Measurements from ENCODE around the gene ARFGEF3.

ARFGEF3 gene

GRCh38 chr6:138374815-138375214 lies 213.1 kb downstream of the ARFGEF3 start:
- H3K36me3 ChIP-seq (ENCODE audit: insufficient read depth, low read length), result no peaks in the 10 kb centered on the region
- no peaks in the 10 kb centered on the region for H3K27me3 ChIP-seq (ENCODE audit: insufficient read depth, low read length)
- no peak overlapping the region for H2AFZ ChIP-seq (ENCODE audit: low read length, unreplicated experiment)
- H3K4me3 ChIP-seq (ENCODE audit: low read depth, low read length), result no peak overlapping the region
- peaks cover 18% of the 10 kb centered on the region for H3K4me1 ChIP-seq (ENCODE audit: control insufficient read depth, insufficient read depth, low read length, unreplicated experiment)
- no peaks in the 10 kb centered on the region for H3K79me2 ChIP-seq (ENCODE audit: control insufficient read depth, insufficient read depth, low read length, unreplicated experiment)
- no peak overlapping the region for H3K27ac ChIP-seq (ENCODE audit: low read depth, low read length)

GRCh38 chr6:138377042-138377441 lies 215.3 kb downstream of the ARFGEF3 start:
- Histone ChIP-seq H3K27ac (ENCODE audit: low read depth, low read length) (no peak overlapping the region), H3K4me1 (ENCODE audit: control insufficient read depth, insufficient read depth, low read length, unreplicated experiment) (peaks cover 8% of the 10 kb centered on the region), H3K4me3 (ENCODE audit: low read depth, low read length) (no peak overlapping the region), H2AFZ (ENCODE audit: low read length, unreplicated experiment) (no peak overlapping the region), H3K27me3 (ENCODE audit: insufficient read depth, low read length) (no peaks in the 10 kb centered on the region), H3K36me3 (ENCODE audit: insufficient read depth, low read length) (no peaks in the 10 kb centered on the region), H3K79me2 (ENCODE audit: control insufficient read depth, insufficient read depth, low read length, unreplicated experiment) (no peaks in the 10 kb centered on the region)

- Histone ChIP-seq H3K4me1 (ENCODE audit: control insufficient read depth, insufficient read depth, low read length, unreplicated experiment) (peaks cover 1% of the 10 kb centered on the region), H3K4me3 (ENCODE audit: low read depth, low read length) (no peak within 1 kb of the TSS), H3K27me3 (ENCODE audit: insufficient read depth, low read length) (no peaks in the 10 kb centered on the region), H3K36me3 (ENCODE audit: insufficient read depth, low read length) (no peaks in the 10 kb centered on the region), H3K79me2 (ENCODE audit: control insufficient read depth, insufficient read depth, low read length, unreplicated experiment) (no peaks in the 10 kb centered on the region), H2AFZ (ENCODE audit: low read length, unreplicated experiment) (no peak within 1 kb of the TSS), H3K27ac (ENCODE audit: low read depth, low read length) (no peak within 1 kb of the TSS)
Measured at GRCh38 chr6:138377844-138378243, 216.1 kb downstream of the ARFGEF3 start, which contains the start of gene SMIM28. SMIM28 (plus strand) TSS chr6:138377905; CDS start chr6:138378073, 168 bp downstream.

GRCh38 chr6:138378463-138378862 lies 216.7 kb downstream of the ARFGEF3 start:
- Histone ChIP-seq H3K4me3 (ENCODE audit: low read depth, low read length) (no peak overlapping the region), H3K4me1 (ENCODE audit: control insufficient read depth, insufficient read depth, low read length, unreplicated experiment) (no peaks in the 10 kb centered on the region), H3K27me3 (ENCODE audit: insufficient read depth, low read length) (no peaks in the 10 kb centered on the region), H3K79me2 (ENCODE audit: control insufficient read depth, insufficient read depth, low read length, unreplicated experiment) (no peaks in the 10 kb centered on the region), H3K27ac (ENCODE audit: low read depth, low read length) (no peak overlapping the region), H3K36me3 (ENCODE audit: insufficient read depth, low read length) (no peaks in the 10 kb centered on the region), H2AFZ (ENCODE audit: low read length, unreplicated experiment) (no peak overlapping the region)

- Histone ChIP-seq H3K36me3 (ENCODE audit: insufficient read depth, low read length) (no peaks in the 10 kb centered on the region), H3K27ac (ENCODE audit: low read depth, low read length) (no peak overlapping the region), H2AFZ (ENCODE audit: low read length, unreplicated experiment) (no peak overlapping the region), H3K27me3 (ENCODE audit: insufficient read depth, low read length) (no peaks in the 10 kb centered on the region; the same call in 1 of the 2 replicates), H3K4me3 (ENCODE audit: low read depth, low read length) (no peak overlapping the region), H3K79me2 (ENCODE audit: control insufficient read depth, insufficient read depth, low read length, unreplicated experiment) (no peaks in the 10 kb centered on the region), H3K4me1 (ENCODE audit: control insufficient read depth, insufficient read depth, low read length, unreplicated experiment) (no peaks in the 10 kb centered on the region)
Measured at GRCh38 chr6:138382498-138383265, 220.9 kb downstream of the ARFGEF3 start.

- H3K36me3 ChIP-seq (ENCODE audit: insufficient read depth, low read length), result no peaks in the 10 kb centered on the region
- no peaks in the 10 kb centered on the region; the same call in 1 of the 2 replicates for H3K27me3 ChIP-seq (ENCODE audit: insufficient read depth, low read length)
- no peak overlapping the region for H3K27ac ChIP-seq (ENCODE audit: low read depth, low read length)
- no peaks in the 10 kb centered on the region for H3K4me1 ChIP-seq (ENCODE audit: control insufficient read depth, insufficient read depth, low read length, unreplicated experiment)
- no peak overlapping the region for H3K4me3 ChIP-seq (ENCODE audit: low read depth, low read length)
- H2AFZ ChIP-seq (ENCODE audit: low read length, unreplicated experiment), result no peak overlapping the region
- no peaks in the 10 kb centered on the region for H3K79me2 ChIP-seq (ENCODE audit: control insufficient read depth, insufficient read depth, low read length, unreplicated experiment)
Measured at GRCh38 chr6:138383776-138384175, 222.0 kb downstream of the ARFGEF3 start.

GRCh38 chr6:138386897-138387296 lies 225.2 kb downstream of the ARFGEF3 start:
- Histone ChIP-seq H3K27ac (ENCODE audit: low read depth, low read length) (no peak overlapping the region), H3K4me1 (ENCODE audit: control insufficient read depth, insufficient read depth, low read length, unreplicated experiment) (no peaks in the 10 kb centered on the region), H2AFZ (ENCODE audit: low read length, unreplicated experiment) (no peak overlapping the region), H3K27me3 (ENCODE audit: insufficient read depth, low read length) (no peaks in the 10 kb centered on the region; the same call in 1 of the 2 replicates), H3K4me3 (ENCODE audit: low read depth, low read length) (no peak overlapping the region), H3K79me2 (ENCODE audit: control insufficient read depth, insufficient read depth, low read length, unreplicated experiment) (no peaks in the 10 kb centered on the region), H3K36me3 (ENCODE audit: insufficient read depth, low read length) (no peaks in the 10 kb centered on the region)

GRCh38 chr6:138387577-138388368 lies 226.0 kb downstream of the ARFGEF3 start:
- Histone ChIP-seq H3K4me1 (ENCODE audit: control insufficient read depth, insufficient read depth, low read length, unreplicated experiment) (no peaks in the 10 kb centered on the region), H3K27ac (ENCODE audit: low read depth, low read length) (no peak overlapping the region), H3K27me3 (ENCODE audit: insufficient read depth, low read length) (no peaks in the 10 kb centered on the region; the same call in 1 of the 2 replicates), H2AFZ (ENCODE audit: low read length, unreplicated experiment) (no peak overlapping the region), H3K36me3 (ENCODE audit: insufficient read depth, low read length) (no peaks in the 10 kb centered on the region), H3K79me2 (ENCODE audit: control insufficient read depth, insufficient read depth, low read length, unreplicated experiment) (no peaks in the 10 kb centered on the region), H3K4me3 (ENCODE audit: low read depth, low read length) (no peak overlapping the region)

- Histone ChIP-seq H3K27me3 (ENCODE audit: insufficient read depth, low read length) (no peaks in the 10 kb centered on the region; the same call in 1 of the 2 replicates), H3K27ac (ENCODE audit: low read depth, low read length) (no peak overlapping the region), H3K79me2 (ENCODE audit: control insufficient read depth, insufficient read depth, low read length, unreplicated experiment) (no peaks in the 10 kb centered on the region), H3K36me3 (ENCODE audit: insufficient read depth, low read length) (no peaks in the 10 kb centered on the region), H3K4me1 (ENCODE audit: control insufficient read depth, insufficient read depth, low read length, unreplicated experiment) (no peaks in the 10 kb centered on the region), H3K4me3 (ENCODE audit: low read depth, low read length) (no peak overlapping the region), H2AFZ (ENCODE audit: low read length, unreplicated experiment) (no peak overlapping the region)
Measured at GRCh38 chr6:138389551-138389950, 227.8 kb downstream of the ARFGEF3 start.
